Activated CD8-positive, alpha-beta memory T cell treated with anti-CD3 and anti-CD28 coated beads, Interleukin-2, amount 10 ng/mL, durations not matched to agents 7 days and 5 days (primary cell): ENCODE measurements around the gene PGR. TPM values are rescaled to one million over a fixed set of nuclear protein-coding genes. Genes with fewer than 3 reads are reported as not detected.
"Not testable (repeated sequence)": the region's sequence is repeated elsewhere in the genome, so short reads cannot be mapped to it uniquely, and the experiment has no call there.

ENCODE experiments used
- ATAC-seq: fragments of 150-1000 bp; cut with Tn5 transposase; one replicate; pipeline ENCODE4 v1.10.0; 2021; ENCODE audit warnings: moderate library complexity
- CTCF ChIA-PET: fragments of 350-600 bp; sonication (Branson Sonifier 250); formaldehyde crosslinking; loops from one replicate; lab custom pipeline; 2021; ENCODE audit warnings: antibody characterized with exemption; lab: Charles Lee
- DNase-seq: peaks from one replicate; pipeline ENCODE4 v3.0.0-alpha.2; 2020
- H3K27ac Mint-ChIP-seq: one replicate; pipeline ENCODE4 v1.8.0; 2021; ENCODE audit warnings: mild to moderate bottlenecking, mixed read lengths
- H3K27me3 Mint-ChIP-seq: one replicate; pipeline ENCODE4 v1.8.0; 2021; ENCODE audit warnings: mixed read lengths
- H3K36me3 Mint-ChIP-seq: one replicate; pipeline ENCODE4 v1.8.0; 2021; ENCODE audit warnings: mild to moderate bottlenecking, mixed read lengths
- H3K4me1 Mint-ChIP-seq: one replicate; pipeline ENCODE4 v1.8.0; 2021; ENCODE audit warnings: mixed read lengths
- H3K4me3 Mint-ChIP-seq: one replicate; pipeline ENCODE4 v1.8.0; 2021; ENCODE audit warnings: mild to moderate bottlenecking, moderate library complexity, mixed read lengths
- H3K9me3 Mint-ChIP-seq: one replicate; pipeline ENCODE4 v1.8.0; 2022; ENCODE audit warnings: low read depth, mixed read lengths
- total RNA-seq, 2 experiments: library from RNA; stranded (reverse); gene quantifications; one replicate each; pipeline ENCODE4 v1.2.3, GENCODE V29; 2021

The PGR gene
- total RNA-seq, 2 experiments from 2014 or later = not detected

DNA sequence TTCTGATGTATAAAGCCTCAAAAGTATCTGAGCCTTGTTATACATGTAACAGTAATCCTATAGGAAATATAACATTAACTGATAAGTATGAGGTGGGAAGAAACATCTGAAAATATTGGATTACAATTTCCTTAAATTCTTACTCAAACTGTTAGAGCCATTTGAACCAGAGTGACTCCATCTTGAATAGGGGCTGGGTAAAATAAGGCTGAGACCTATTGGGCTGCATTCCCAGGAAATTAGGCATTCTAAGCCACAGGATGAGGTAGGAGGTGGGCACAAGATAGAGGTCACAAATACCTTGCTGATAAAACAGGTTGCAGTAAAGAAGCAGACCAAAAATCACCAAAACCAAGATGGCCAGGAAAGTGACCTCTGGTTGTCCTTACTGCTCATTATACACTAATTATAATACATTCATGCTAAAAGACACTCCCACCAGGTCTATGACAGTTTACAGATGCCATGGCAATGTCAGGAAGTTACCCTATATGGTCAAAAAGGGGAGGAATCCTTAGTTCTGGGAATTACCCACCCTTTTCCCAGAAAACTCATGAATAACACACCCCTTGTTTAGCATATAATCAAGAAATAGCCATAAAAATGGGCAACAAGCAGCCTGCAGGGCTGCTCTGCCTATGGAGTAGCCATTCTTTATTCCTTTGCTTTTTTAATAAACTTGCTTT, 114.9 kb downstream of the PGR start:
- Mint-ChIP-seq H3K27me3 (no peaks in the 10 kb centered on the region), H3K27ac (no peak overlapping the region), H3K4me1 (no peaks in the 10 kb centered on the region), H3K9me3 (peaks cover 2% of the 10 kb centered on the region), H3K36me3 (no peaks in the 10 kb centered on the region), H3K4me3 (no peak overlapping the region)
- ATAC-seq (no peak), DNase-seq (no peak)
- CTCF ChIA-PET = no interaction called here

- ATAC-seq, DNase-seq, H3K4me3 Mint-ChIP-seq, H3K27me3 Mint-ChIP-seq, H3K9me3 Mint-ChIP-seq, CTCF ChIA-PET, H3K36me3 Mint-ChIP-seq, H3K27ac Mint-ChIP-seq, H3K4me1 Mint-ChIP-seq: not testable (repeated sequence)
Measured at GRCh38 chr11:101013702-101014101, 115.9 kb downstream of the PGR start.

DNA sequence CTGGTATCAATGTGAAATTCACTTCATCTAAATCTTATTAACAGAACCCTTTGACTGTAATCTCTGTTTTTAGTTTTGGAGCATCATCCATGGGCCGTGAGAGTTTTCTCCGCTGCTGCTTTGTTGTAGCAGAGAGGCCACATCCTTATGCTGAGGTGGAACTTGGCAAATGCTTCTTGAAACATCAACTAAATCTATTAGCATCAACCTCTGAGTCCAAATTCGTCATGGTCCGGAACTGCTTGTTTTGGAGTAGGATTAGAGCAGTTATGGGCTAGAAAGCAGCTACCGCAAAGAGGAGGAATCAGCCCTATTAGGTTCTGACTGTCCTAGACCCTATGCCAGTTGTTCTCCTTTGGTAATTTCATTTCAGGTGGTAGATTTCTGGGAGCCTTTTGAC, 117.7 kb downstream of the PGR start:
- Mint-ChIP-seq H3K27ac (no peak overlapping the region), H3K4me1 (no peaks in the 10 kb centered on the region), H3K4me3 (no peak overlapping the region), H3K27me3 (no peaks in the 10 kb centered on the region), H3K36me3 (no peaks in the 10 kb centered on the region), H3K9me3 (peaks cover 2% of the 10 kb centered on the region)
- ATAC-seq = no peak
- CTCF ChIA-PET = no interaction called here
- no peak for DNase-seq

GRCh38 chr11:101010899-101011298, 118.7 kb downstream of the PGR start:
- CTCF ChIA-PET = no interaction called here
- no peak for DNase-seq
- Mint-ChIP-seq H3K36me3 (no peaks in the 10 kb centered on the region), H3K27me3 (no peaks in the 10 kb centered on the region), H3K9me3 (peaks cover 2% of the 10 kb centered on the region), H3K4me3 (no peak overlapping the region), H3K27ac (no peak overlapping the region), H3K4me1 (no peaks in the 10 kb centered on the region)
- ATAC-seq = no peak

DNA sequence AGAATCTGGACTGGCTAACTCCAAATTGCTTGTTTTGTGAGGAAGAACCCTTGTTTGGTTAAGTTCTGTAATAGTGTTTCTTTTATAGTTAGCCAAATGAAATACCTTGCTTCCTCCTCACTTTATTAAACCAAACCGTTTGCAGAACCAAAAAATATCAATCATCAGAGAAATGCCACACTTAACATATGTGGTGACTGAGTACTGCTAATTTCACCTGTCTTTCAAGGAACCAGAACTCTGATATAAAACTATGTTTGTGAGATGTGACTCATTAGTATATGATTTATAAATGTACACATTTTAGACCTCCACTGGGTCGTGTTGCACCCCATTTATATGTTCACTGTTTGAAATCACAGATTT, 119.9 kb downstream of the PGR start:
- Mint-ChIP-seq H3K27ac (no peak overlapping the region), H3K36me3 (no peaks in the 10 kb centered on the region), H3K9me3 (peaks cover 2% of the 10 kb centered on the region), H3K4me3 (no peak overlapping the region), H3K27me3 (no peaks in the 10 kb centered on the region), H3K4me1 (no peaks in the 10 kb centered on the region)
- no peak for ATAC-seq
- no peak for DNase-seq
- CTCF ChIA-PET = no interaction called here

DNA sequence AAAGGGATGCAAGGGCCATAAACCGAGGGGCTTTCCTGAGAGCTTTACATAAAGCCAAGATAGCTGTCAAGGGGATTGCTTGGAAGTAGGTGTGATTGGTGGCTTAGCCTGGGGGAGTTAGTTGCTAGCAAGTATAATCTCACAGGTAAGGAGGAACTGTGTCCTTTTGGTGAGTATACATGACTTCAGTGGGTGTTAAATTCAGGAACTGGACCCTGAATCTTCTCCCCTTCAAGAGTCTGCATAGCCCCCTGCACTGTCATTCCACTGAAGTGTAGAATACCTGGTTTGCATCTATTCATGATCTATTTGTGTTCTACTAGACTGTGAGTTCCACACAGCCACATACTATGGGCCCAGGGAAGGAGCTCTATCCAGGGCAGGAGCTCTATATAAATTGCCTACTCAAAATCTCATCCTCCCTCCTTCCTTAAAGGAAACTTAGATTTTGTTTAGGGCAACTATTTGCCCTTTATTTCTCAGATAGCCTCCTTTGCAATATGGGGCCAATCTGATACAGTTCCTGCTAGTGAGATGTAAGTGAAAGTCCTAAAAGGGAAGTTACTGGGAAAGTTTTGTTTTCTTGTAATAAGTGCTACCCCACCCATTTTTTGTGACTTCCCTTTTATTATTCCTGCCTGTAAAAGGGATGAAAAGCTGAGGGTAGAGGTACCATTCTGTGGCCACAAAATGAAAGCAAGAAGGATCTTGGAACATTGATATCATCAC, 120.5 kb downstream of the PGR start:
- Mint-ChIP-seq H3K4me1 (no peaks in the 10 kb centered on the region), H3K27me3 (no peaks in the 10 kb centered on the region), H3K36me3 (no peaks in the 10 kb centered on the region), H3K9me3 (peaks cover 2% of the 10 kb centered on the region), H3K27ac (no peak overlapping the region), H3K4me3 (no peak overlapping the region)
- no peak for ATAC-seq
- no peak for DNase-seq
- CTCF ChIA-PET = no interaction called here

DNA sequence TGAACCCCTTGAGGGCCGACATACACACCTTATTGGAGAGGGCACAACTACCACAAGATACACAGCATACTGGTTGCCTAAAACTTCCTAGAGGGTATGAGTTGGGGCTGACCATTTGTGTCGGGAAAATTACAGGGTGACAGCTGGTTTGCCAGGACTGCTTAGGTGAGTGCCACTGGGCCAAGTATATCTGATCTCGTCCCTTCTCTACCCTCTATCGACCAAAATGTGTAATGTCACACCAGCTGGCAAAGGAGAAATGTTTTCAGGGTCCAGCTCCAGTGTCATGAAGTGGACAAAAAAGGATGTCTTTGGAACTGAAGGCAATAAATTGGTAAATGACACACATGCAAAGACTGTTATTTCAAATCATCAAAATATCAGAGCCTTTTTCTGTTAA, 126.1 kb downstream of the PGR start:
- Mint-ChIP-seq H3K4me3 (no peak overlapping the region), H3K27me3 (no peaks in the 10 kb centered on the region), H3K9me3 (peaks cover 5% of the 10 kb centered on the region), H3K36me3 (no peaks in the 10 kb centered on the region), H3K4me1 (no peaks in the 10 kb centered on the region), H3K27ac (no peak overlapping the region)
- no peak for ATAC-seq
- no peak for DNase-seq
- CTCF ChIA-PET = no interaction called here

DNA sequence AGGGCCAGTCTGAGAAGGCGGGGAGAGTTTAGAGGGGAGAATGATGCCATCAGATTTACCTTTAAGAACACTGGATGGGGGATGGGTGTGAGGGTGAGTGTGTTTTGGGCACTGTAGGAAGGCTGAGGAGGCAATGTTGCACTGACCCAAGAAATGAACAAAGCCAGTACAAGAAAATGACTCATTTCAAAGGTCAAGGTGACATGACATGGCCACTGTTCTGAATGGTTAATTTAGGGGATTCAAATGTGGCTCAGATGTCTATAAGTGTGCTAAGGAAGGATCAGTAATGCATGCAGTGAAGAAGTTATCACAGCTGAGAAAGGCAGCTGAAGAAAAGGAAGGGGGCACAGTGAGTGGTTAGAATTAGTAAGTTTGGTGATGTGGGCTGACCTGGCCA, 129.9 kb downstream of the PGR start:
- H3K4me3 Mint-ChIP-seq = no peak overlapping the region
- H3K36me3 Mint-ChIP-seq = no peaks in the 10 kb centered on the region
- no peaks in the 10 kb centered on the region for H3K27me3 Mint-ChIP-seq
- H3K27ac Mint-ChIP-seq = no peak overlapping the region
- CTCF ChIA-PET = no interaction called here
- ATAC-seq (no peak), DNase-seq (no peak)
- no peaks in the 10 kb centered on the region for H3K4me1 Mint-ChIP-seq
- peaks cover 7% of the 10 kb centered on the region for H3K9me3 Mint-ChIP-seq

GRCh38 chr11:100994966-100995365, 134.6 kb downstream of the PGR start:
- Mint-ChIP-seq H3K36me3 (no peaks in the 10 kb centered on the region), H3K9me3 (peaks cover 5% of the 10 kb centered on the region), H3K27ac (no peak overlapping the region), H3K4me1 (no peaks in the 10 kb centered on the region), H3K27me3 (no peaks in the 10 kb centered on the region), H3K4me3 (no peak overlapping the region)
- CTCF ChIA-PET = no interaction called here
- ATAC-seq = no peak
- no peak for DNase-seq

DNA sequence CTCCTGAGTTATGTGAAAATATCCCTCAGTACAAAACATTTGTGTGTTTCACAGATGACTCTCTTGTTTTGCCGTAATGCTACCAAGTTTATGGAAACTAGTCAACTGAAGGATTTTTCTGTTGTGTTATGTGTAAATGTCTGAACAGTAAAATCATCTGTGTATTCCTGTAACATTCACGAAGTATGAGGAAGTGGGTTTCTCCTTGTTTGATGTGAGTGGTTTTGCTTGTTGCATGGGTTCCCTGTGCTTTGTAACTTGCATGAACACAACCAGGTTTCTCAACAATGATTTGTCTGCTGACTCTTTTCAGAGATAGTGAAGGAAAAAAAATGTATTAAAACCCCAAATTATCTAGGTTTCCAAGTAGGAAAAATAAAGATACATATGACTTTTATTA, 138.1 kb downstream of the PGR start:
- no peak for DNase-seq
- Mint-ChIP-seq H3K4me3 (no peak overlapping the region), H3K4me1 (no peaks in the 10 kb centered on the region), H3K36me3 (no peaks in the 10 kb centered on the region), H3K27me3 (no peaks in the 10 kb centered on the region), H3K27ac (no peak overlapping the region), H3K9me3 (peaks cover 2% of the 10 kb centered on the region)
- no peak for ATAC-seq
- CTCF ChIA-PET = no interaction called here

DNA sequence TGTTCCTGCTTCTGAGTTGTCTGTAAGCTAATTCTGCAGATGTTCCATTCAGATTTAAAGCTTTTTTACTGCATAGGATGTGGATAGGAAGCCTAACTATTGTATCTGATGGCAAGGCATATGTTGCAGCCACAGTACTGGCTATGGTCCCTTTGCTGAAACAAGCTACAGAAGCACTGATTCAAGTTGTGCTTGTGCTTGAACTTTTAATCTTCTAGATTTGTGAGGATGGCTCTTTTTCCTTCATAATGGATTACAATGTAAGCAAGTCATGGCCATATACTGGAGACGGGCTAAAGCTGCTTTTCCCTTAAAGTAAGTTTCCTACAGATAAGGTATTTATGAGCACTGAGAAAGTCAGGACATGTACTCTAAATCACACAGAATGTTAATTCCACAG, 138.7 kb downstream of the PGR start:
- ATAC-seq (no peak), DNase-seq (no peak)
- no peaks in the 10 kb centered on the region for H3K36me3 Mint-ChIP-seq
- H3K27ac Mint-ChIP-seq = no peak overlapping the region
- peaks cover 2% of the 10 kb centered on the region for H3K9me3 Mint-ChIP-seq
- no peaks in the 10 kb centered on the region for H3K4me1 Mint-ChIP-seq
- H3K27me3 Mint-ChIP-seq = no peaks in the 10 kb centered on the region
- CTCF ChIA-PET = no interaction called here
- H3K4me3 Mint-ChIP-seq = no peak overlapping the region

DNA sequence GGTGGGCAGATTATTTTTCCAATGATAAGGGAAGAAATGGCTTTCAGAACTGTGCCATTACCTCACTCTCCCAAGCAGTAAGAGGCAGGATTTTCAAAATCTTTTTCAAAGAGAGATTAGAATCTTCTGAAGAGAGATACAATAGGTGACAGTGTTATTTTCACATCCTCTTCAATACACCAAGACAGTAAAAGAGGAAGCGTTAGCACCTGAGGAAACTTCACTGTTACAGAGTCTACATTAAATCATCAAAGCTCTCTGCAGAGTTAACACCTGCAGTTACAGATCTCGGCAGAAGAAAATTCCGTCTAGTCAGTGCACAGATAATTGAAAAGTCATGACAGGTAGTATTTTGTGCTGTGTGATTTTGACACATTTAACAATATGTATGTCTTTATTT, 144.9 kb downstream of the PGR start:
- Mint-ChIP-seq H3K36me3 (no peaks in the 10 kb centered on the region), H3K27ac (no peak overlapping the region), H3K9me3 (no peaks in the 10 kb centered on the region), H3K4me3 (no peak overlapping the region), H3K27me3 (no peaks in the 10 kb centered on the region), H3K4me1 (no peaks in the 10 kb centered on the region)
- CTCF ChIA-PET = interaction anchor here (1.5 kb wide), 1 partner anchor 12 kb away, joined by 5 read pairs; no protein-coding TSS in a partner anchor
- no peak for DNase-seq
- ATAC-seq = no peak

- no peaks in the 10 kb centered on the region for H3K27me3 Mint-ChIP-seq
- no peak overlapping the region for H3K27ac Mint-ChIP-seq
- no peak overlapping the region for H3K4me3 Mint-ChIP-seq
- no peaks in the 10 kb centered on the region for H3K4me1 Mint-ChIP-seq
- CTCF ChIA-PET = no interaction called here
- DNase-seq (no peak), ATAC-seq (no peak)
- no peaks in the 10 kb centered on the region for H3K36me3 Mint-ChIP-seq
- H3K9me3 Mint-ChIP-seq = peaks cover 2% of the 10 kb centered on the region
Measured at GRCh38 chr11:100981196-100981824, 148.3 kb downstream of the PGR start.

GRCh38 chr11:100980156-100980555, 149.5 kb downstream of the PGR start:
- CTCF ChIA-PET = interaction anchor here (0.6 kb wide), 1 partner anchor 859 kb away, joined by 4 read pairs; no protein-coding TSS in a partner anchor
- no peak for ATAC-seq
- DNase-seq = no peak
- Mint-ChIP-seq H3K27me3 (no peaks in the 10 kb centered on the region), H3K9me3 (peaks cover 2% of the 10 kb centered on the region), H3K4me3 (no peak overlapping the region), H3K4me1 (no peaks in the 10 kb centered on the region), H3K36me3 (no peaks in the 10 kb centered on the region), H3K27ac (no peak overlapping the region)
